Stimulated activated CD8-positive, alpha-beta memory T cell treated with anti-CD3 and anti-CD28 coated beads, Interleukin-15, amount 100 ng/mL, for 4 hours (primary cell): ENCODE results near the gene HSD17B14.
A peak's percentile ranks its signal among the peaks of the same experiment; 100 is the strongest.
"Not testable (repeated sequence)": the region's sequence is repeated elsewhere in the genome, so short reads cannot be mapped to it uniquely, and the experiment has no call there.

Experiments
- DNase-seq, 2 donors: peaks; one replicate each; pipeline ENCODE4 v3.0.0-alpha.2; 2020; ENCODE audit warnings: low read depth in 2 of 2

The HSD17B14 gene

GRCh38 chr19:48867123-48867745 is 30.9 kb upstream of the HSD17B14 start:
- DNase-seq: no peak

- DNase-seq: no peak
These were observed 30.4 kb upstream of the HSD17B14 start for GRCh38 chr19:48866692-48867091.

- no peak for DNase-seq
These were observed 26.5 kb upstream of the HSD17B14 start for GRCh38 chr19:48862827-48863226.

GRCh38 chr19:48861313-48861712 is 25.0 kb upstream of the HSD17B14 start:
- no peak for DNase-seq

GRCh38 chr19:48859711-48860572 is 23.7 kb upstream of the HSD17B14 start:
- no peak for DNase-seq

GRCh38 chr19:48858984-48859710 is 22.9 kb upstream of the HSD17B14 start:
- DNase-seq: peak; percentile 58 to 72

GRCh38 chr19:48856921-48857320 is 20.6 kb upstream of the HSD17B14 start:
- DNase-seq: no peak

- DNase-seq: no peak
These were observed 17.8 kb upstream of the HSD17B14 start for GRCh38 chr19:48854103-48854502.

GRCh38 chr19:48853483-48853882 is 17.2 kb upstream of the HSD17B14 start:
- no peak for DNase-seq

- no peak for DNase-seq
These were observed 16.0 kb upstream of the HSD17B14 start for GRCh38 chr19:48852292-48852691.

GRCh38 chr19:48846659-48847058 is 10.4 kb upstream of the HSD17B14 start:
- not testable (repeated sequence) for DNase-seq

GRCh38 chr19:48845384-48845783 is 9.1 kb upstream of the HSD17B14 start:
- no peak for DNase-seq

- DNase-seq: no peak
These were observed 8.2 kb upstream of the HSD17B14 start for GRCh38 chr19:48844472-48844871.

- no peak for DNase-seq
These were observed 6.5 kb upstream of the HSD17B14 start for GRCh38 chr19:48842789-48843162.

GRCh38 chr19:48841571-48841970 is 5.3 kb upstream of the HSD17B14 start:
- DNase-seq: no peak

GRCh38 chr19:48841047-48841446 is 4.8 kb upstream of the HSD17B14 start:
- DNase-seq: no peak

GRCh38 chr19:48837687-48838086 is 1.4 kb upstream of the HSD17B14 start:
- DNase-seq: no peak

GRCh38 chr19:48837051-48837524 is 797 bp upstream of the HSD17B14 start:
- DNase-seq: peak; percentile 53 to 62

- peak; percentile 68 to 85 for DNase-seq
These were observed 580 bp downstream of the HSD17B14 start for GRCh38 chr19:48835734-48836088.

GRCh38 chr19:48833977-48834376 is 2.3 kb downstream of the HSD17B14 start:
- no peak for DNase-seq

GRCh38 chr19:48833049-48833448 is 3.2 kb downstream of the HSD17B14 start:
- no peak for DNase-seq

GRCh38 chr19:48830965-48831364 is 5.3 kb downstream of the HSD17B14 start:
- DNase-seq: no peak

- no peak for DNase-seq
These were observed 6.2 kb downstream of the HSD17B14 start for GRCh38 chr19:48830088-48830487.
